Neural crest cell (in vitro differentiated cells): Measurements from ENCODE around the gene GRIN2A. TPM values are rescaled to one million over a fixed set of nuclear protein-coding genes. Genes with fewer than 3 reads are reported as not detected.
A peak's percentile ranks its signal among the peaks of the same experiment; 100 is the strongest.
"Not testable (repeated sequence)": the region's sequence is repeated elsewhere in the genome, so short reads cannot be mapped to it uniquely, and the experiment has no call there.

Source experiments
- DNase-seq: peaks from one replicate; pipeline ENCODE4 v3.0.0; 2021; ENCODE audit warnings: low read depth, mixed read lengths, low spot score
- H3K27ac Mint-ChIP-seq: one replicate; pipeline ENCODE4 v1.8.0; 2021; ENCODE audit warnings: mild to moderate bottlenecking, mixed read lengths; ENCODE audit not compliant: unreplicated experiment
- H3K27me3 Mint-ChIP-seq: 2 replicates; pipeline ENCODE4 v1.8.0; 2021; ENCODE audit warnings: low read depth, mild to moderate bottlenecking, mixed read lengths
- H3K36me3 Mint-ChIP-seq: 2 replicates; pipeline ENCODE4 v1.8.0; 2021; ENCODE audit warnings: low read depth, mild to moderate bottlenecking, mixed read lengths
- H3K4me1 Mint-ChIP-seq: 2 replicates; pipeline ENCODE4 v1.8.0; 2021; ENCODE audit warnings: mixed read lengths
- H3K4me3 Mint-ChIP-seq: one replicate; pipeline ENCODE4 v1.8.0; 2021; ENCODE audit warnings: mild to moderate bottlenecking, mixed read lengths
- H3K9me3 Mint-ChIP-seq: 2 replicates; pipeline ENCODE4 v1.8.0; 2021; ENCODE audit warnings: mixed read lengths
- total RNA-seq: library from RNA; stranded (reverse); gene quantifications from 2 replicates; pipeline ENCODE4 v1.2.1, GENCODE V29; 2021
- TF ChIP-seq, protein P1 (sequence below): fragments of 200-600 bp; sonication (generic); conservative IDR thresholded peaks from 2 replicates; pipeline ENCODE4 v1.5.0; 2021; ENCODE audit warnings: antibody characterized with exemption, mild to moderate bottlenecking

Gene GRIN2A
- total RNA-seq, 1 donor from 2014 or later = 0.09 TPM

GRCh38 chr16:9898124-9898523, 284.1 kb downstream of the GRIN2A start:
- H3K4me3 Mint-ChIP-seq = no peak overlapping the region
- no peaks in the 10 kb centered on the region for H3K36me3 Mint-ChIP-seq
- no peaks in the 10 kb centered on the region for H3K4me1 Mint-ChIP-seq
- DNase-seq = no peak
- no peaks in the 10 kb centered on the region for H3K9me3 Mint-ChIP-seq
- H3K27ac Mint-ChIP-seq = no peak overlapping the region
- TF ChIP-seq, protein P1, sequence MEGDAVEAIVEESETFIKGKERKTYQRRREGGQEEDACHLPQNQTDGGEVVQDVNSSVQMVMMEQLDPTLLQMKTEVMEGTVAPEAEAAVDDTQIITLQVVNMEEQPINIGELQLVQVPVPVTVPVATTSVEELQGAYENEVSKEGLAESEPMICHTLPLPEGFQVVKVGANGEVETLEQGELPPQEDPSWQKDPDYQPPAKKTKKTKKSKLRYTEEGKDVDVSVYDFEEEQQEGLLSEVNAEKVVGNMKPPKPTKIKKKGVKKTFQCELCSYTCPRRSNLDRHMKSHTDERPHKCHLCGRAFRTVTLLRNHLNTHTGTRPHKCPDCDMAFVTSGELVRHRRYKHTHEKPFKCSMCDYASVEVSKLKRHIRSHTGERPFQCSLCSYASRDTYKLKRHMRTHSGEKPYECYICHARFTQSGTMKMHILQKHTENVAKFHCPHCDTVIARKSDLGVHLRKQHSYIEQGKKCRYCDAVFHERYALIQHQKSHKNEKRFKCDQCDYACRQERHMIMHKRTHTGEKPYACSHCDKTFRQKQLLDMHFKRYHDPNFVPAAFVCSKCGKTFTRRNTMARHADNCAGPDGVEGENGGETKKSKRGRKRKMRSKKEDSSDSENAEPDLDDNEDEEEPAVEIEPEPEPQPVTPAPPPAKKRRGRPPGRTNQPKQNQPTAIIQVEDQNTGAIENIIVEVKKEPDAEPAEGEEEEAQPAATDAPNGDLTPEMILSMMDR = no peak
- H3K27me3 Mint-ChIP-seq = peaks cover 12% of the 10 kb centered on the region

- no peak for DNase-seq
- H3K27ac Mint-ChIP-seq = no peak overlapping the region
- TF ChIP-seq, protein P1 = no peak
- H3K36me3 Mint-ChIP-seq = no peaks in the 10 kb centered on the region
- H3K4me1 Mint-ChIP-seq = no peaks in the 10 kb centered on the region
- no peaks in the 10 kb centered on the region for H3K9me3 Mint-ChIP-seq
- H3K4me3 Mint-ChIP-seq = no peak overlapping the region
- H3K27me3 Mint-ChIP-seq = peaks cover 19% of the 10 kb centered on the region
Measured at GRCh38 chr16:9895817-9896216, 286.4 kb downstream of the GRIN2A start.

DNA sequence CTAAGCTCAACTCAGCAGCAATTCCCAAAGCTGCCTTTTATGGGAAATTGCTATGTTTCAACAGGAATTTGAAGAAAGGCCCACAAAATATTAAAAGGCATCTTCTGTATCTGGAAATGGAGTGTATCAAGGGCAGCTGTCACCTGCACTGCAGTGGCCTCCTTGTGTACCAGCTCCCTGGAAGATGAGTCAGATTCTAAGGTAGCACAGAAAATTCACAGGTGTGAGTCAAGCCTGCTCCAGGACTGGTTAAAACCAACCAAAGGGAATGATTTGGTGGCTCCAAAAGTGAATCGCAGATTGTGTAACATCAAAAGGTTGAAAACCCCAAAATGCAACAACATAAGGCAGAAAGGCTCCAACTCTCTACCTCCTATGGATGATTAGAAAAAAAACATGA, 296.4 kb downstream of the GRIN2A start:
- TF ChIP-seq, protein P1 = no peak
- Mint-ChIP-seq H3K4me3 (no peak overlapping the region), H3K9me3 (no peaks in the 10 kb centered on the region), H3K36me3 (no peaks in the 10 kb centered on the region), H3K4me1 (peaks cover 9% of the 10 kb centered on the region), H3K27ac (no peak overlapping the region), H3K27me3 (peaks cover 2% of the 10 kb centered on the region)
- DNase-seq = no peak

DNA sequence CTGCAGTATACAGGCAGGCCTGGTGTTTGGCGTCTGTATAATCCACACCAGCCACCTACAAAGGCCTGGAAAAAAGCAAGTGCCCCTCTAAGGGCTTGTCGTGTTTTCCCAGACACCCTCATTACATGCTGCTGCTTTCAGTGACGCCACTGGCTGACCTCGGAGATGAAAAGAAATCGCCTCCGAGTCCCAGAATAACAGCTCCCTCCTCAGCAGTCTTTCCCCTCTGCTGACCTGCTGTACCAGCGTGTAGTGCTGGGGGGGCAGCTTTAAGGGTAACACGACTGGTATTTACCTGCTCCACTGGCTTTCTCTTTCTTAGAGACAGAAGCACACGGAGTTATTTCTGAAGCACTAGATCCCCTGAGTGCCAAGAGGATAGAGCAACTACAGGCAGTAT, 296.8 kb downstream of the GRIN2A start:
- Mint-ChIP-seq H3K27me3 (peaks cover 2% of the 10 kb centered on the region), H3K27ac (peak overlapping the region; percentile 75), H3K9me3 (no peaks in the 10 kb centered on the region), H3K36me3 (no peaks in the 10 kb centered on the region), H3K4me3 (no peak overlapping the region), H3K4me1 (peaks cover 9% of the 10 kb centered on the region)
- TF ChIP-seq, protein P1 = no peak
- no peak for DNase-seq

DNA sequence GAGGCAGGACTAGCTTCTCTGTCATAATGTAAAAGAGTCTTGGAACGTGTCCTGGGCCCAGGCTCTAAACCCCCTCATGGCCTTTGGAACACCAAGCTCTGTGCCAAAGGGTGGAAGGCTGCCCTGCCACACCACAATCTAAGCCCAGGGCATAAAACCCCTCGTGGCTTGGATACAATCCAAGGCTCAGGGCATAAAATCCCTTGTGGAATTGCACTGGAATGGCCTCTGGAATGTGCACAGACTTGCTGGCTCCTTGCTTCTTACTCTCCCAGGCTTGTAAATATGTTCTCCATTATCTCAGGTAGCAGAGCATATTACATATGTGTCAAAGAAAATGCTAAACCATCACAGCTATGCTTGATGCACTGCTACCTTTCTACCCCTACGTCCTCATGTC, 306.2 kb downstream of the GRIN2A start:
- not testable (repeated sequence) for H3K36me3 Mint-ChIP-seq, H3K9me3 Mint-ChIP-seq, H3K4me3 Mint-ChIP-seq, H3K27ac Mint-ChIP-seq, DNase-seq, H3K4me1 Mint-ChIP-seq
- H3K27me3 Mint-ChIP-seq = peaks cover 13% of the 10 kb centered on the region

DNA sequence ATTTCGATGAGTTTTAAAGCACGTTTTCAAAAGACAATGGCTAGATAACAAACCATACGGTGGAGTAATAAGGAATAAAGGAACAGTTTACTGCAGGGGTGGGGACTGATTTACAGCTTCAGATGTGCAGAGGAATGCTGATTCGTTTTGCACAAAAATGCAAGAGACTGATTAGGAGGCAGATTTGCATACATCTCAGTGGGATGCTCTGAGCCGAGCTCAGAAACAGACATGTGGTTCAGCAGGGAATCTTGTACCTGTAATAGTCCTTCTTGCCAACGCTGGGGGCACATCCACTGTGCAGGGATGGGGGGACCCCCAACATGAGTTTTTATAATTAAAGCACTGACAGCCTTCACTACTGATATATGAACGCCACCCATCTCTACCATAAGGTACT, 308.0 kb downstream of the GRIN2A start:
- Mint-ChIP-seq H3K4me3 (no peak overlapping the region), H3K36me3 (no peaks in the 10 kb centered on the region), H3K9me3 (no peaks in the 10 kb centered on the region), H3K27ac (no peak overlapping the region), H3K4me1 (no peaks in the 10 kb centered on the region), H3K27me3 (peaks cover 13% of the 10 kb centered on the region)
- no peak for DNase-seq
- TF ChIP-seq, protein P1 = no peak
